ENCODE results near the gene SH3BP4. TPM values are rescaled to one million over a fixed set of nuclear protein-coding genes. Genes with fewer than 3 reads are reported as not detected.

Gene SH3BP4
- total and polyA plus RNA-seq, 2 of the 8 experiments (the other 6 are each of a cell fraction or from before 2014, with no cell fraction given): 28.3 to 35.4 TPM

GRCh38 chr2:234994438-234995321 is 42.9 kb downstream of the SH3BP4 start (continued):
- TF ChIP-seq E2F6 (IDR thresholded peaks at IDR 0.05): no peak
